H1 (cell line): ENCODE data around the gene SCARB1. TPM values are rescaled to one million over a fixed set of nuclear protein-coding genes. Genes with fewer than 3 reads are reported as not detected.

Experiments
- CTCF ChIA-PET: fragments of 300-600 bp; sonication (Branson Sonifier 250); formaldehyde crosslinking; loops from one replicate; lab custom pipeline; 2021; ENCODE audit not compliant: partially characterized antibody; lab: Charles Lee
- POLR2A ChIA-PET: fragments of 300-600 bp; sonication (Branson Sonifier 250); formaldehyde crosslinking; loops from one replicate; lab custom pipeline; 2021; ENCODE audit warnings: inconsistent platforms; ENCODE audit not compliant: partially characterized antibody; lab: Charles Lee
- DNase-seq, 2 experiments: peaks; one replicate each; pipeline versions ENCODE4 v3.0.0 to v3.0.0-alpha.2; 2010 to 2022; ENCODE audit warnings: low spot score in 2 of 2, low read depth in 1 of 2, mixed read lengths in 1 of 2
- FAIRE-seq: peaks from 2 replicates; lab custom pipeline; 2011; peaks lifted over from hg19 to GRCh38; lab: Jason Lieb, UNC
- H2AFZ ChIP-seq: 2 replicates; pipeline ENCODE4 v1.8.1; 2012; ENCODE audit warnings: low read length, inconsistent platforms
- H2AK5ac ChIP-seq: 2 replicates; pipeline ENCODE4 v1.6.1; 2013; ENCODE audit warnings: low read depth, low read length
- H2BK120ac ChIP-seq: replicated peaks from 2 replicates; pipeline ENCODE3; 2013; ENCODE audit warnings: low read depth, low read length, inconsistent platforms
- H2BK12ac ChIP-seq: 2 replicates; pipeline ENCODE4 v1.6.1; 2013; ENCODE audit warnings: low read depth, low read length
- H2BK15ac ChIP-seq: 2 replicates; pipeline ENCODE4 v1.6.1; 2013; ENCODE audit warnings: low read length
- H2BK20ac ChIP-seq: 2 replicates; pipeline ENCODE4 v1.6.1; 2013; ENCODE audit warnings: low read length
- H2BK5ac ChIP-seq: 2 replicates; pipeline ENCODE4 v1.6.1; 2013; ENCODE audit warnings: low read depth, low read length
- H3K14ac ChIP-seq: 2 replicates; pipeline ENCODE4 v1.6.1; 2013; ENCODE audit warnings: inconsistent platforms; ENCODE audit not compliant: insufficient read length
- H3K18ac ChIP-seq: 2 replicates; pipeline ENCODE4 v1.6.1; 2013; ENCODE audit warnings: low read length; ENCODE audit errors: extremely low read depth
- H3K23ac ChIP-seq: 2 replicates; pipeline ENCODE4 v1.6.1; 2013; ENCODE audit warnings: inconsistent platforms; ENCODE audit not compliant: insufficient read length
- H3K23me2 ChIP-seq: 2 replicates; pipeline ENCODE4 v1.6.1; 2013; ENCODE audit warnings: low read depth, low read length
- H3K27ac ChIP-seq: 2 replicates; pipeline ENCODE4 v1.6.1; 2011; ENCODE audit warnings: low read depth, low read length, inconsistent platforms
- H3K27me3 ChIP-seq, 4 experiments: replicated peaks in 1 of 4; 1 replicate in 1 of 4; 2 replicates in 3 of 4; pipeline versions ENCODE4 v1.6.1 to v1.8.1; 2011 to 2013; ENCODE audit warnings: low read length in 3 of 4, mild to moderate bottlenecking in 3 of 4, inconsistent platforms in 2 of 4, mixed read lengths in 2 of 4, moderate library complexity in 1 of 4; ENCODE audit not compliant: control insufficient read depth in 3 of 4, insufficient read depth in 3 of 4; ENCODE audit errors: extremely low read depth in 1 of 4
- H3K36me3 ChIP-seq, 4 experiments: 2 replicates each; pipeline versions ENCODE4 v1.6.1 to v1.8.1; 2011 to 2013; ENCODE audit warnings: mild to moderate bottlenecking in 4 of 4, low read length in 3 of 4, moderate library complexity in 2 of 4, control low read depth in 1 of 4, inconsistent platforms in 1 of 4; ENCODE audit not compliant: insufficient read depth in 4 of 4, control insufficient read depth in 2 of 4
- H3K4ac ChIP-seq: replicated peaks from 2 replicates; pipeline ENCODE3; 2013; ENCODE audit warnings: low read length, low read depth, mixed read lengths, inconsistent platforms; ENCODE audit not compliant: insufficient read length
- H3K4me1 ChIP-seq, 4 experiments: replicated peaks in 1 of 4; 1 replicate in 1 of 4; 2 replicates in 3 of 4; pipeline versions ENCODE4 v1.6.1 to v1.8.1; 2011 to 2013; ENCODE audit warnings: low read length in 3 of 4, inconsistent platforms in 2 of 4, mixed read lengths in 1 of 4; ENCODE audit not compliant: insufficient read depth in 4 of 4, control insufficient read depth in 3 of 4
- H3K4me2 ChIP-seq, 2 experiments: 2 replicates each; pipeline versions ENCODE4 v1.6.1 to v1.8.1; 2011 to 2013; ENCODE audit warnings: low read depth in 2 of 2, low read length in 2 of 2, control low read depth in 1 of 2, inconsistent platforms in 1 of 2, mild to moderate bottlenecking in 1 of 2; ENCODE audit not compliant: insufficient read depth in 1 of 2
- H3K4me3 ChIP-seq, 4 experiments: fragments of 200-600, 300-600 bp in 1 of 4; sonication (generic), shearing (Covaris generic), sonication (Bioruptor Twin) in 1 of 4; 2 replicates each; pipeline versions ENCODE4 v1.5.1 to v1.8.1; 2011 to 2016; ENCODE audit warnings: low read length in 4 of 4, low read depth in 3 of 4, control low read depth in 2 of 4, inconsistent platforms in 2 of 4, mild to moderate bottlenecking in 2 of 4, mixed read lengths in 1 of 4, moderate library complexity in 1 of 4; ENCODE audit not compliant: insufficient read depth in 2 of 4; ENCODE audit errors: extremely low read depth in 1 of 4
- H3K56ac ChIP-seq: replicated peaks from 2 replicates; pipeline ENCODE3; 2013; ENCODE audit warnings: low read depth, mild to moderate bottlenecking, mixed read lengths, low read length, inconsistent platforms; ENCODE audit not compliant: insufficient read length
- H3K79me1 ChIP-seq: 2 replicates; pipeline ENCODE4 v1.6.1; 2013; ENCODE audit warnings: low read depth, low read length, control low read depth
- H3K79me2 ChIP-seq, 2 experiments: 2 replicates each; pipeline versions ENCODE4 v1.6.1 to v1.8.1; 2012 to 2013; ENCODE audit warnings: low read length in 2 of 2, mild to moderate bottlenecking in 2 of 2, inconsistent platforms in 1 of 2; ENCODE audit not compliant: insufficient read depth in 2 of 2, control insufficient read depth in 1 of 2
- H3K9ac ChIP-seq, 4 experiments: replicated peaks in 1 of 4; 1 replicate in 1 of 4; 2 replicates in 3 of 4; pipeline versions ENCODE4 v1.6.1 to v1.8.1; 2011 to 2013; ENCODE audit warnings: low read depth in 3 of 4, low read length in 3 of 4, control low read depth in 2 of 4, mild to moderate bottlenecking in 2 of 4, moderate library complexity in 2 of 4, inconsistent platforms in 1 of 4; ENCODE audit errors: extremely low read depth in 1 of 4
- H3K9me3 ChIP-seq, 2 experiments: 2 replicates each; pipeline versions ENCODE4 v1.6.1 to v1.8.1; 2012 to 2013; ENCODE audit warnings: mild to moderate bottlenecking in 2 of 2, moderate library complexity in 2 of 2, control low read depth in 1 of 2, inconsistent platforms in 1 of 2, low read depth in 1 of 2, low read length in 1 of 2, mixed read lengths in 1 of 2; ENCODE audit not compliant: insufficient read depth in 2 of 2
- H4K20me1 ChIP-seq, 2 experiments: replicated peaks in 1 of 2; 2 replicates each; pipeline versions ENCODE3 to v1.8.1; 2011 to 2013; ENCODE audit warnings: inconsistent platforms in 2 of 2, low read length in 2 of 2, mild to moderate bottlenecking in 1 of 2; ENCODE audit not compliant: insufficient read depth in 2 of 2, control insufficient read depth in 1 of 2
- H4K5ac ChIP-seq: 2 replicates; pipeline ENCODE4 v1.6.1; 2013; ENCODE audit warnings: low read length, low read depth, mixed read lengths, inconsistent platforms; ENCODE audit not compliant: insufficient read length
- H4K8ac ChIP-seq: 2 replicates; pipeline ENCODE4 v1.8.0; 2013; ENCODE audit warnings: mild to moderate bottlenecking, moderate library complexity, low read length, inconsistent platforms; ENCODE audit not compliant: insufficient read depth; ENCODE audit errors: extremely low read depth
- H4K91ac ChIP-seq: replicated peaks from 2 replicates; pipeline ENCODE3; 2013; ENCODE audit warnings: low read length, mixed read lengths, inconsistent platforms; ENCODE audit not compliant: insufficient read length
- BCL11A ChIP-seq, 2 experiments: IDR thresholded peaks; one replicate each; pipeline ENCODE4 v1.6.1; 2011; ENCODE audit warnings: low read depth in 2 of 2, low read length in 2 of 2, mild to moderate bottlenecking in 2 of 2
- HDAC2 ChIP-seq, 2 experiments: fragments of 300-600 bp in 1 of 2; sonication (generic) in 1 of 2; IDR thresholded peaks; 2 replicates each; pipeline ENCODE4 v1.6.1; 2011 to 2012; ENCODE audit warnings: low read depth in 2 of 2, low read length in 2 of 2, mild to moderate bottlenecking in 2 of 2, moderate library complexity in 2 of 2, borderline replicate concordance in 1 of 2, inconsistent platforms in 1 of 2
- SIRT6 ChIP-seq: IDR thresholded peaks from one replicate; pipeline ENCODE4 v1.7.1; 2012; ENCODE audit warnings: low read length, inconsistent platforms
- TAF7 ChIP-seq: optimal IDR thresholded peaks from 2 replicates; pipeline ENCODE3; 2011; ENCODE audit warnings: low read depth, mild to moderate bottlenecking, inconsistent platforms, low read length, moderate library complexity, borderline replicate concordance
- WGBS, 2 experiments: shearing (Covaris generic) in 1 of 2; methylation state at CpG; one replicate each; pipeline versions ENCODE4 v1.1.6 to v1.1.7; 2013 to 2015; ENCODE audit warnings: low lambda C conversion rate in 2 of 2, mixed read lengths in 2 of 2, inconsistent platforms in 1 of 2, low coverage in 1 of 2, missing lambda C conversion rate in 1 of 2; ENCODE audit not compliant: insufficient replicate concordance in 2 of 2, insufficient coverage in 1 of 2, insufficient read length in 1 of 2; ENCODE audit errors: extremely low coverage in 1 of 2, missing lambda C conversion rate in 1 of 2; 5-methylcytosine and 5-hydroxymethylcytosine counted together
- polyA plus RNA-seq, 7 experiments: library from polyadenylated mRNA; depleted of rRNA in 3 of 7; stranded (reverse) in 5 of 7; unstranded in 2 of 7; fragments of >200 nt in 5 of 7; fragments of 200-250 nt in 2 of 7; gene quantifications; 1 replicate in 5 of 7; 2 replicates in 1 of 7; 4 replicates in 1 of 7; pipeline versions ENCODE4 v1.2.1 to v1.2.3, GENCODE V29; 2011 to 2013; ENCODE audit warnings: missing spikeins in 2 of 7, mixed read lengths in 2 of 7
- total RNA-seq: library from RNA; stranded (reverse); fragmentation: NEBNext Ultra II Directional; extraction: Animal tissue kit (Norgen Biotek cat#: 25700); gene quantifications from 2 replicates; pipeline ENCODE4 v1.2.1, GENCODE V29; 2021

The SCARB1 gene
- total and polyA plus RNA-seq, 2 of the 8 experiments (the other 6 are each of a cell fraction or from before 2014, with no cell fraction given), result 45.3 to 57.1 TPM

GRCh38 chr12:124855275-124855957 is 8.2 kb downstream of the SCARB1 start:
- H2BK15ac ChIP-seq, result no peak overlapping the region
- TF ChIP-seq TAF7 (no peak), SIRT6 (no peak), HDAC2 (IDR thresholded peaks at IDR 0.05; ENCODE audit: borderline replicate concordance in 1 of 2, low read depth in 2 of 2, low read length in 2 of 2) (no peak), BCL11A (IDR thresholded peaks at IDR 0.05; ENCODE audit: low read depth in 2 of 2, low read length in 2 of 2) (no peak)
- TF ChIP-seq, all 59 proteins: peak for 0
- no peak overlapping the region for H3K23ac ChIP-seq
- no peak overlapping the region for H3K14ac ChIP-seq
- H3K18ac ChIP-seq, result no peak overlapping the region
- no peak overlapping the region for H3K4me2 ChIP-seq
- no peak overlapping the region for H3K56ac ChIP-seq
- H4K20me1 ChIP-seq, result peaks cover 0 to 9% of the 10 kb centered on the region in 2 experiments
- no peak overlapping the region for H4K91ac ChIP-seq
- H2BK120ac ChIP-seq, result no peak overlapping the region
- FAIRE-seq, result no peak
- H4K5ac ChIP-seq, result no peak overlapping the region
- H3K79me2 ChIP-seq, result peaks cover 0 to 18% of the 10 kb centered on the region in 2 experiments
- no peak overlapping the region for H2BK12ac ChIP-seq
- no peaks in the 10 kb centered on the region for H3K23me2 ChIP-seq
- H2AFZ ChIP-seq, result no peak overlapping the region
- WGBS, 2 experiments, result 86% methylated on average over 15 of the region's 15 CpGs; no CpG with 5 or more reads in 1 of the 2 experiments
- H3K4me1 ChIP-seq, result no peaks in the 10 kb centered on the region; a peak in 1 of 7 replicates
- no peak overlapping the region for H2BK5ac ChIP-seq
- peaks cover 0 to 1% (median 0%) of the 10 kb centered on the region in 4 experiments; a peak in 1 of 8 replicates for H3K36me3 ChIP-seq
- H3K27ac ChIP-seq, result no peak overlapping the region
- ChIA-PET CTCF (interaction anchor here (0.7 to 2.5 kb wide), 7 partner anchors 13 to 261 kb away, joined by 3 to 10 read pairs (median 4); no protein-coding TSS in a partner anchor), POLR2A (interaction anchor here (0.8 to 1.9 kb wide), 5 partner anchors 9 to 62 kb away, joined by 3 to 6 read pairs (median 4); no protein-coding TSS in a partner anchor)
- H2BK20ac ChIP-seq, result no peak overlapping the region
- peak overlapping the region; percentile 11; the same call in 1 of the 2 replicates for H4K8ac ChIP-seq
- no peak overlapping the region for H2AK5ac ChIP-seq
- H3K9me3 ChIP-seq, result no peaks in the 10 kb centered on the region
- H3K9ac ChIP-seq, result no peak overlapping the region
- no peak overlapping the region for H3K4me3 ChIP-seq
- no peak overlapping the region for H3K4ac ChIP-seq
- no peaks in the 10 kb centered on the region for H3K27me3 ChIP-seq
- H3K79me1 ChIP-seq, result peaks cover 19% of the 10 kb centered on the region
- DNase-seq, result no peak
